ENCODE results near the gene SLC39A5. TPM values are rescaled to one million over a fixed set of nuclear protein-coding genes. Genes with fewer than 3 reads are reported as not detected.

Gene SLC39A5, protein sequence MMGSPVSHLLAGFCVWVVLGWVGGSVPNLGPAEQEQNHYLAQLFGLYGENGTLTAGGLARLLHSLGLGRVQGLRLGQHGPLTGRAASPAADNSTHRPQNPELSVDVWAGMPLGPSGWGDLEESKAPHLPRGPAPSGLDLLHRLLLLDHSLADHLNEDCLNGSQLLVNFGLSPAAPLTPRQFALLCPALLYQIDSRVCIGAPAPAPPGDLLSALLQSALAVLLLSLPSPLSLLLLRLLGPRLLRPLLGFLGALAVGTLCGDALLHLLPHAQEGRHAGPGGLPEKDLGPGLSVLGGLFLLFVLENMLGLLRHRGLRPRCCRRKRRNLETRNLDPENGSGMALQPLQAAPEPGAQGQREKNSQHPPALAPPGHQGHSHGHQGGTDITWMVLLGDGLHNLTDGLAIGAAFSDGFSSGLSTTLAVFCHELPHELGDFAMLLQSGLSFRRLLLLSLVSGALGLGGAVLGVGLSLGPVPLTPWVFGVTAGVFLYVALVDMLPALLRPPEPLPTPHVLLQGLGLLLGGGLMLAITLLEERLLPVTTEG
- total RNA-seq = 0.37 and 1.00 TPM in 2 replicates

DNA sequence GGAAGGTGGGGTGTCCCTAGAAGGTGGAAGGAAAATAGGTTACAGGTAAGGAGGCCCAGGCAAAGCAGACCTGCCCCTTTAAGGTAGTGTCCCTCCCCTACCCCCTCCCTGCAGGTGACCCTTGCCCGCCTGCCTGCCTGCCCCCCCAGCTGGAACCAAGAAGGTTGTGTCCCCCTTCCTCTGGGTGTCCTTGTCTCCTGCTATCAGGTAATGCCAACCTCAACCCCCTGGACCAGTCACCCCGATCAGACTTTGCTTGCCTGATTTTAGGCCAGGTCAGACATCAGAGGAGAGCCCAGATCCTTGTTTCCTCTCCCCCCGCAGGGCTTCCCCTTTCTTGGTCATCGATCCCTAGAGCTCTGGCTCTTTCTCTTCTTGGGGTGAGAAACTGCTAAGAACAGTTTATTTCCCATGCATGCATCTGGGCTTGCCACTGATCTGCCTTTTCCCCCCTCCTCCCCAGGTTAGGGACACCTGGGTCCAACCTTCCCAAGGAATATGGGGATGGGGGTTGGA is at the start of gene SLC39A5:
TSS of gene SLC39A5 (plus strand) at position 136 of the 516 bp plus-strand sequence. CDS start 1,224 bp downstream, outside the sequence.
- POLR2A ChIA-PET = interaction anchor here (0.7 kb wide), 2 partner anchors 240 to 1732 kb away, joined by 4 to 6 read pairs; no protein-coding TSS in a partner anchor

DNA sequence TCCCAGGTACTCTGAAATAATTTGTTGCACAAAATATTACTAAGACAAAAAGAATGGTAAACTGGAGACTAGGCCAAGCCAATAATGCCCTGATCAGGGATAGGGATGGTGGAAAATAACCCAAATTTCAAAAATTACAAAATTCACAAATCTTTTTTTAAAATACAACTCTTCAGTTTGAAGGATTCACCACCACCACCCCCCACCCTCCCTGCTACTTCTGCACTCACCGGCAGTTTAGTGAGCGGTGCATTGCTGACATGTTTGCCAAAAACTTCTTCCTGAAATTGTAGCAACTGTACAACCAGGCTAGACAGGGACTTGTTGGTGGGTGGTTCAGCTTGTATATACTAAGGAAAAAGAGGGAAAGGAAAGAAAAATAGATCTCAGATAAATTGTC is 42.9 kb upstream of the SLC39A5 start:
- Mint-ChIP-seq H3K27me3 (no peaks in the 10 kb centered on the region), H3K9me3 (no peaks in the 10 kb centered on the region), H3K4me3 (no peak overlapping the region), H3K4me1 (peaks cover 35% of the 10 kb centered on the region), H3K27ac (no peak overlapping the region), H3K36me3 (ENCODE audit: low read depth) (peaks cover 50% of the 10 kb centered on the region)
- DNase-seq (no peak), ATAC-seq (ENCODE audit: low read depth) (no peak)
- intact Hi-C loops (cut with micrococcal nuclease) = no loop called here
- ChIA-PET POLR2A (interaction anchor here (0.7 to 5.7 kb wide), 5 partner anchors 28 to 69 kb away, joined by 3 to 116 read pairs (median 75); partner anchors contain the start of genes ESYT1, MYL6, RNF41 and RPL41), CTCF (interaction anchor here (1.7 to 6.4 kb wide), 4 partner anchors 20 to 67 kb away, joined by 4 to 80 read pairs (median 48); partner anchors contain the start of genes ESYT1 and ZC3H10)
- TF ChIP-seq CTCF (IDR thresholded peaks at IDR 0.05) = no peak

More for the DNA sequence above, at the start of gene SLC39A5:
- Mint-ChIP-seq H3K27ac (no peak within 1 kb of the TSS), H3K27me3 (no peaks in the 10 kb centered on the region), H3K36me3 (ENCODE audit: low read depth) (peaks cover 10% of the 10 kb centered on the region), H3K4me1 (peaks cover 8% of the 10 kb centered on the region), H3K9me3 (no peaks in the 10 kb centered on the region), H3K4me3 (no peak within 1 kb of the TSS)
- CTCF ChIA-PET = no interaction called here
- ATAC-seq (ENCODE audit: low read depth) = no peak
- TF ChIP-seq CTCF (IDR thresholded peaks at IDR 0.05) = no peak
- intact Hi-C loops (cut with micrococcal nuclease) = no loop called here
- no peak for DNase-seq

GRCh38 chr12:56188131-56188777 is 41.6 kb upstream of the SLC39A5 start:
- DNase-seq = no peak
- TF ChIP-seq CTCF (IDR thresholded peaks at IDR 0.05) = no peak
- no peak for ATAC-seq (ENCODE audit: low read depth)
- intact Hi-C loops (cut with micrococcal nuclease) = no loop called here
- Mint-ChIP-seq H3K27me3 (no peaks in the 10 kb centered on the region), H3K9me3 (no peaks in the 10 kb centered on the region), H3K4me1 (peaks cover 40% of the 10 kb centered on the region), H3K36me3 (ENCODE audit: low read depth) (peaks cover 42% of the 10 kb centered on the region), H3K27ac (peak overlapping the region; percentile 82), H3K4me3 (peak overlapping the region; percentile 88)
- ChIA-PET POLR2A (interaction anchor here (0.6 to 5.7 kb wide), 15 partner anchors 9 to 450 kb away, joined by 3 to 116 read pairs (median 7); partner anchors contain the start of genes ANKRD52, COQ10A, ESYT1 and MYL6), CTCF (interaction anchor here (0.5 to 6.4 kb wide), 13 partner anchors 19 to 458 kb away, joined by 3 to 80 read pairs (median 4); partner anchors contain the start of genes ESYT1, MYL6 and ZC3H10)

DNA sequence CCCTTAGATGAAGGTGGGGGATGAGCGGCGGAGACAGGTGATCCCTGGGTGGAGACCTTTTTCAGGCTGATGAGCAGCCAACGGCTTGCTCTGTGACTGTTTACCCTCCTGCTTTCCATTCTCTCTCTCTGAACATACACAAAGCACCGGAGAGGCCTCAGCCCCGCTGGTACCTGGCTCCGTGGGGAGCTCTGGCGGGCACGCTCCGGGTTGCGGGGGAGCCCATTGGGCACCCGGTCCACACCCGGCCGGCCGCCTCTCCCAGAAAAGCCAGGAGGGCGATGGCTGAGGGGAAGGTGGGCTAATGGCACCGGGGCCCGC is 41.1 kb upstream of the SLC39A5 start:
- DNase-seq (no peak), ATAC-seq (ENCODE audit: low read depth) (no peak)
- Mint-ChIP-seq H3K27ac (peak overlapping the region; percentile 82), H3K36me3 (ENCODE audit: low read depth) (peaks cover 39% of the 10 kb centered on the region), H3K9me3 (no peaks in the 10 kb centered on the region), H3K27me3 (no peaks in the 10 kb centered on the region), H3K4me1 (peaks cover 43% of the 10 kb centered on the region), H3K4me3 (peak overlapping the region; percentile 88)
- TF ChIP-seq CTCF (IDR thresholded peaks at IDR 0.05) = no peak
- intact Hi-C loops (cut with micrococcal nuclease) = loop anchor here (1.0 kb wide), 3 partner anchors 62 to 192 kb away; no protein-coding TSS in a partner anchor
- ChIA-PET POLR2A (interaction anchor here (0.6 to 5.7 kb wide), 18 partner anchors 9 to 450 kb away, joined by 3 to 116 read pairs (median 5); partner anchors contain the start of genes ANKRD52, COQ10A, ESYT1 and MYL6), CTCF (interaction anchor here (0.5 to 6.4 kb wide), 15 partner anchors 10 to 459 kb away, joined by 3 to 80 read pairs (median 6); partner anchors contain the start of genes ESYT1, MYL6, RNF41 and ZC3H10)
